AG04450 (cell line): ENCODE results near the gene CYP11A1. TPM values are rescaled to one million over a fixed set of nuclear protein-coding genes. Genes with fewer than 3 reads are reported as not detected.

Source experiments
- CTCF ChIA-PET: fragments of 300-600, 350-600 bp; formaldehyde crosslinking; extraction: SDS; loops from one replicate; lab custom pipeline; 2022; ENCODE audit warnings: antibody characterized with exemption, inconsistent platforms; lab: Charles Lee
- POLR2A ChIA-PET: fragments of 350-600 bp; formaldehyde crosslinking; extraction: SDS; loops from one replicate; lab custom pipeline; 2021; ENCODE audit warnings: antibody characterized with exemption, inconsistent platforms; lab: Yijun Ruan, JAX
- DNase-seq: peaks from one replicate; pipeline ENCODE4 v3.0.0-alpha.2; 2011; ENCODE audit warnings: low read depth, low spot score
- H3K27ac ChIP-seq: one replicate; pipeline ENCODE4 v1.5.1; 2012; ENCODE audit warnings: low read depth, low read length, control low read depth
- H3K27me3 ChIP-seq: one replicate; pipeline ENCODE4 v1.6.0; 2012; ENCODE audit warnings: low read length; ENCODE audit not compliant: control insufficient read depth, insufficient read depth
- H3K4me3 ChIP-seq: 2 replicates; pipeline ENCODE4 v1.5.1; 2011; ENCODE audit warnings: mild to moderate bottlenecking, low read depth, low read length, control low read depth
- H3K9me3 ChIP-seq: 2 replicates; pipeline ENCODE4 v1.5.1; 2012; ENCODE audit warnings: low read length; ENCODE audit not compliant: control insufficient read depth, insufficient read depth
- CTCF ChIP-seq: IDR thresholded peaks from 2 replicates; pipeline ENCODE4 v1.5.1; 2011; ENCODE audit warnings: low read depth, low read length, control low read depth, inconsistent platforms
- polyA plus RNA-seq: library from polyadenylated mRNA; depleted of rRNA; stranded (reverse); fragments of >200 nt; gene quantifications from 2 replicates; pipeline ENCODE4 v1.2.3, GENCODE V29; 2011

The CYP11A1 gene
- polyA plus RNA-seq, 1 experiment = 0.14 TPM

GRCh38 chr15:74338676-74339075, 28.8 kb downstream of the CYP11A1 start:
- peaks cover 24% of the 10 kb centered on the region for H3K27me3 ChIP-seq
- no peak overlapping the region for H3K27ac ChIP-seq
- POLR2A ChIA-PET = no interaction called here
- no peak overlapping the region for H3K4me3 ChIP-seq
- CTCF ChIA-PET = no interaction called here
- no peak for TF ChIP-seq CTCF
- no peak for DNase-seq
- H3K9me3 ChIP-seq = no peaks in the 10 kb centered on the region; the same call in 1 of the 2 replicates

GRCh38 chr15:74337607-74338211, 29.7 kb downstream of the CYP11A1 start:
- peaks cover 25% of the 10 kb centered on the region for H3K27me3 ChIP-seq
- no peak overlapping the region for H3K27ac ChIP-seq
- DNase-seq = no peak
- ChIA-PET CTCF (no interaction called here), POLR2A (no interaction called here)
- H3K9me3 ChIP-seq = no peaks in the 10 kb centered on the region; the same call in 1 of the 2 replicates
- no peak overlapping the region for H3K4me3 ChIP-seq
- TF ChIP-seq CTCF = no peak

- no peak for TF ChIP-seq CTCF
- Histone ChIP-seq H3K27ac (no peak overlapping the region), H3K27me3 (peaks cover 28% of the 10 kb centered on the region), H3K4me3 (no peak overlapping the region), H3K9me3 (no peaks in the 10 kb centered on the region)
- ChIA-PET POLR2A (no interaction called here), CTCF (no interaction called here)
- DNase-seq = no peak
These were observed 30.3 kb downstream of the CYP11A1 start for GRCh38 chr15:74337146-74337545.

GRCh38 chr15:74336061-74337005, 31.1 kb downstream of the CYP11A1 start:
- POLR2A ChIA-PET = no interaction called here
- H3K27me3 ChIP-seq = peaks cover 30% of the 10 kb centered on the region
- DNase-seq = no peak
- no peaks in the 10 kb centered on the region for H3K9me3 ChIP-seq
- H3K4me3 ChIP-seq = no peak overlapping the region
- CTCF ChIA-PET = no interaction called here
- H3K27ac ChIP-seq = no peak overlapping the region
- no peak for TF ChIP-seq CTCF

- no peak for DNase-seq
- H3K27me3 ChIP-seq = peaks cover 34% of the 10 kb centered on the region
- POLR2A ChIA-PET = no interaction called here
- H3K9me3 ChIP-seq = no peaks in the 10 kb centered on the region
- no peak for TF ChIP-seq CTCF
- CTCF ChIA-PET = interaction anchor here (0.6 kb wide), 1 partner anchor 441 kb away, joined by 3 read pairs; no protein-coding TSS in a partner anchor
- no peak overlapping the region for H3K4me3 ChIP-seq
- H3K27ac ChIP-seq = no peak overlapping the region
These were observed 32.0 kb downstream of the CYP11A1 start for GRCh38 chr15:74335396-74335795.
